Right atrium auricular region (tissue), 2 donors: ENCODE data around the gene C2orf76. TPM values are rescaled to one million over a fixed set of nuclear protein-coding genes. Genes with fewer than 3 reads are reported as not detected.
A peak's percentile ranks its signal among the peaks of the same experiment; 100 is the strongest.

Source experiments
- DNase-seq: peaks from one replicate; pipeline ENCODE4 v3.0.0-alpha.2; 2019; ENCODE audit warnings: low spot score
- H3K27ac ChIP-seq, 2 donors: fragments of 200-600 bp; sonication (generic); 1 replicate in 1 of 2; 2 replicates in 1 of 2; pipeline ENCODE4 v1.5.1; 2016 to 2019
- H3K27me3 ChIP-seq, 2 donors: fragments of 200-600 bp; sonication (generic); one replicate each; pipeline versions ENCODE4 v1.5.1 to v1.6.0; 2017 to 2019
- H3K36me3 ChIP-seq: fragments of 200-600 bp; sonication (generic); one replicate; pipeline ENCODE4 v1.5.1; 2016
- H3K4me1 ChIP-seq, 2 donors: fragments of 200-600 bp; sonication (generic); one replicate each; pipeline versions ENCODE4 v1.5.1 to v1.6.0; 2017 to 2019
- H3K4me3 ChIP-seq, 2 donors: fragments of 200-600 bp; sonication (generic); 1 replicate in 1 of 2; 2 replicates in 1 of 2; pipeline ENCODE4 v1.5.1; 2017 to 2019; ENCODE audit warnings: mild to moderate bottlenecking in 1 of 2, moderate library complexity in 1 of 2
- H3K9me3 ChIP-seq, 2 donors: fragments of 200-600 bp; sonication (generic); one replicate each; pipeline ENCODE4 v1.5.1; 2019
- total RNA-seq, 2 donors: library from RNA; depleted of rRNA; stranded (reverse); fragments of >200 nt; gene quantifications; one replicate each; pipeline ENCODE4 v1.1.0, GENCODE V29; 2016
- TF ChIP-seq, protein P1 (sequence below), 2 donors: fragments of 200-600 bp; sonication (generic); IDR thresholded peaks; one replicate each; pipeline ENCODE4 v1.5.1; 2019; ENCODE audit warnings: antibody characterized with exemption in 2 of 2

C2orf76 gene
- total RNA-seq, 2 donors from 2014 or later: 8.1 to 11.1 TPM

- Histone ChIP-seq H3K9me3 (no peaks in the 10 kb centered on the region), H3K27ac (peak overlapping the region; percentile 69 to 73), H3K4me1 (peaks cover 0 to 35% of the 10 kb centered on the region in 2 donors), H3K4me3 (no peak overlapping the region), H3K36me3 (no peaks in the 10 kb centered on the region), H3K27me3 (no peaks in the 10 kb centered on the region)
- TF ChIP-seq, protein P1, sequence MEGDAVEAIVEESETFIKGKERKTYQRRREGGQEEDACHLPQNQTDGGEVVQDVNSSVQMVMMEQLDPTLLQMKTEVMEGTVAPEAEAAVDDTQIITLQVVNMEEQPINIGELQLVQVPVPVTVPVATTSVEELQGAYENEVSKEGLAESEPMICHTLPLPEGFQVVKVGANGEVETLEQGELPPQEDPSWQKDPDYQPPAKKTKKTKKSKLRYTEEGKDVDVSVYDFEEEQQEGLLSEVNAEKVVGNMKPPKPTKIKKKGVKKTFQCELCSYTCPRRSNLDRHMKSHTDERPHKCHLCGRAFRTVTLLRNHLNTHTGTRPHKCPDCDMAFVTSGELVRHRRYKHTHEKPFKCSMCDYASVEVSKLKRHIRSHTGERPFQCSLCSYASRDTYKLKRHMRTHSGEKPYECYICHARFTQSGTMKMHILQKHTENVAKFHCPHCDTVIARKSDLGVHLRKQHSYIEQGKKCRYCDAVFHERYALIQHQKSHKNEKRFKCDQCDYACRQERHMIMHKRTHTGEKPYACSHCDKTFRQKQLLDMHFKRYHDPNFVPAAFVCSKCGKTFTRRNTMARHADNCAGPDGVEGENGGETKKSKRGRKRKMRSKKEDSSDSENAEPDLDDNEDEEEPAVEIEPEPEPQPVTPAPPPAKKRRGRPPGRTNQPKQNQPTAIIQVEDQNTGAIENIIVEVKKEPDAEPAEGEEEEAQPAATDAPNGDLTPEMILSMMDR (IDR thresholded peaks at IDR 0.05): peak in 1 of 2 donors; percentile 41
- no peak for DNase-seq
Measured at GRCh38 chr2:119350311-119350998, 16.2 kb downstream of the C2orf76 start.

DNA sequence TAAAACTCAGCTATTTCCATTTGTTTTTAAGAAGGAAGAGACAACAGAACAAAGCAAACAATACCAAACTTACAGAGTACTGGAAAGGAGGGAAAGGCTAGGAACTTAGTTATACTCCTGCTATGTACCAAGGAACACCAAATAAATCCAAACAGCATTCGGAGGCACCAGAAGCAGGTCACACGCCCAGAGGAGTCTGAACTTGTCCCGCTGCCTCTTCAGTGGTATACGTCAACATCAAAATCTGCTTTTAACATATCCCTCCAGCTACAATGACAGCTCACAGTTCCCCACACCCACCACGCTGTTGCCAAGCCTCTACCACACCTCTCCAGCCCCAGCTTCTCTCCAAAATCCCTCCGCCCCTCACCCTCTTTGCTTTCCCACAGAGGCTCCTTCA is 17.3 kb downstream of the C2orf76 start:
- Histone ChIP-seq H3K9me3 (no peaks in the 10 kb centered on the region), H3K27ac (peak overlapping the region; percentile 69 to 73), H3K4me1 (peaks cover 0 to 23% of the 10 kb centered on the region in 2 donors), H3K36me3 (no peaks in the 10 kb centered on the region), H3K27me3 (no peaks in the 10 kb centered on the region), H3K4me3 (no peak overlapping the region)
- TF ChIP-seq, protein P1 (IDR thresholded peaks at IDR 0.05): no peak
- DNase-seq: no peak

DNA sequence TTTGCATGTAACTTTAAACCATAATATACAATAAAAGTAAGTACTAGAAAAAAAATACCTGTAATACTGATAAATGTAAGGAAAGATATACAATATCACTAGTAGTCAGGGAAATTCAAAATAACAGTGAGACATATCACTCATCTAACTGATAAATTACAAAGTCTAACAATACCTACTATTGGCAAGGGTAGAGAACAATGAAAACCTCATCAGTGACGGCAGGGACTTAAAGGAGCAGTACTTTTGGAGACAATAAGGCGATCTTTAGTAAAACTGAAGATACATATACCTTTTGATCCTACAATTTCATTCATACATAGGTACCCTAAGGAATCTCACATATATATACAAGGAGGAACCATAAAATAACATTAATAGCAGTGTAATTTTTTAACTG is 24.9 kb downstream of the C2orf76 start:
- TF ChIP-seq, protein P1 (IDR thresholded peaks at IDR 0.05): no peak
- Histone ChIP-seq H3K4me1 (no peaks in the 10 kb centered on the region), H3K4me3 (no peak overlapping the region), H3K27ac (no peak overlapping the region), H3K9me3 (no peaks in the 10 kb centered on the region), H3K27me3 (no peaks in the 10 kb centered on the region), H3K36me3 (no peaks in the 10 kb centered on the region)
- no peak for DNase-seq

- H3K9me3 ChIP-seq: no peaks in the 10 kb centered on the region
- no peaks in the 10 kb centered on the region for H3K27me3 ChIP-seq
- no peak overlapping the region for H3K4me3 ChIP-seq
- DNase-seq: no peak
- no peaks in the 10 kb centered on the region for H3K4me1 ChIP-seq
- H3K27ac ChIP-seq: no peak overlapping the region
- no peaks in the 10 kb centered on the region for H3K36me3 ChIP-seq
- TF ChIP-seq, protein P1 (IDR thresholded peaks at IDR 0.05): no peak
Measured at GRCh38 chr2:119339562-119339923, 27.1 kb downstream of the C2orf76 start.

DNA sequence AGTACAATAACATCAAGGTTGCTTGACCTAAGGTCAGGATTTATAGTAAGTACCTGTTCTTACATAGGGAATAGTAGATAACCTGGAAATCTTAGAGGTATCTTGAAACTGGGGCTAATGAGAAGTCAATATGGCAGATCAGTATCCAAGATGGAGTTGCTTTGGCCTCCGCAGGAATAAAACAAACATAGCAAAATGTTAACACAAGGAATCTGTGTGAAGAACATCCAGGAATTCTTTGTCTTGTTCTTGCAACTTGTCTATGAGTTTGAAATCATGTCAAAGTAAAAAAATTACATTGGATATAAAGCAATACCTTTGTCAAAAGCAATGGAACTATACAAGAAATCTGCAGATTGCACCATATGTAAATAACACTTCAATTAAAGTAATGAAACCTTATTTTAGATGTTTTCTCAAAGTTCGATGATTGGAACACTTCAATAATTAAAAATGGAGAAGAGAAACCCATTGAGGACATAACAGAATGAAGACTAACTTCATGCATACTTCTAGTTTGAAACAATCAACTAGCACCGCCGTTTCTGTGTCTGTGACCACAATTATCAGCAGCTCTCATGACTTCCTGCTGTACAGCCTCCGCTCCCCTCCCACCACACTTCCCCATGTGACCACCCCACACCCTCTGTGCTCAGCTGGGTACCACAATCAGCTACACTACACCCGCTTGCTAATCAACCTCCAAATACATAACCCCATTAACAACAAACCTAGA is 27.6 kb downstream of the C2orf76 start:
- Histone ChIP-seq H3K36me3 (no peaks in the 10 kb centered on the region), H3K27ac (no peak overlapping the region), H3K4me3 (no peak overlapping the region), H3K9me3 (no peaks in the 10 kb centered on the region), H3K27me3 (no peaks in the 10 kb centered on the region), H3K4me1 (no peaks in the 10 kb centered on the region)
- TF ChIP-seq, protein P1 (IDR thresholded peaks at IDR 0.05): no peak
- no peak for DNase-seq
